Mesangial cell (primary cell): ENCODE results near the gene OR7G1. TPM values are rescaled to one million over a fixed set of nuclear protein-coding genes. Genes with fewer than 3 reads are reported as not detected.

Source experiments
- total RNA-seq: library from RNA; depleted of rRNA; stranded (reverse); fragments of >200 nt; gene quantifications from 2 replicates; pipeline ENCODE4 v1.2.3, GENCODE V29; 2015

OR7G1 gene, protein sequence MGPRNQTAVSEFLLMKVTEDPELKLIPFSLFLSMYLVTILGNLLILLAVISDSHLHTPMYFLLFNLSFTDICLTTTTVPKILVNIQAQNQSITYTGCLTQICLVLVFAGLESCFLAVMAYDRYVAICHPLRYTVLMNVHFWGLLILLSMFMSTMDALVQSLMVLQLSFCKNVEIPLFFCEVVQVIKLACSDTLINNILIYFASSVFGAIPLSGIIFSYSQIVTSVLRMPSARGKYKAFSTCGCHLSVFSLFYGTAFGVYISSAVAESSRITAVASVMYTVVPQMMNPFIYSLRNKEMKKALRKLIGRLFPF
- not detected in 2 replicates for total RNA-seq

DNA sequence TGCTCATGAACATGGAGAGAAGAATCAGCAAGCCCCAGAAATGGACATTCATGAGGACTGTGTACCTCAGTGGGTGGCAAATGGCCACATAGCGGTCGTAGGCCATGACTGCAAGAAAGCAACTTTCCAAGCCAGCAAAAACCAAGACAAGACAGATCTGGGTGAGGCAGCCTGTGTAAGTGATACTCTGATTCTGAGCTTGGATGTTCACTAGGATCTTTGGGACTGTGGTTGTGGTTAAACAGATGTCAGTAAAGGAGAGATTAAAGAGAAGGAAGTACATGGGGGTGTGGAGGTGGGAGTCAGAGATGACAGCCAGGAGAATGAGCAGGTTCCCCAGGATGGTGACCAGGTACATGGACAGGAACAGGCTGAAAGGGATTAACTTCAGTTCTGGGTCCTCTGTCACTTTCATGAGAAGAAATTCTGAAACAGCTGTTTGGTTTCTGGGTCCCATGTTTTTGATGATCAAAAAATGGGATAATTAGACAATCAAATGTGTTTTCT is at the start of gene OR7G1:
Gene OR7G1, minus strand, starts transcription at position 457 of the 507 bp plus-strand sequence. Its CDS starts 0 bp downstream, at position 457.

DNA sequence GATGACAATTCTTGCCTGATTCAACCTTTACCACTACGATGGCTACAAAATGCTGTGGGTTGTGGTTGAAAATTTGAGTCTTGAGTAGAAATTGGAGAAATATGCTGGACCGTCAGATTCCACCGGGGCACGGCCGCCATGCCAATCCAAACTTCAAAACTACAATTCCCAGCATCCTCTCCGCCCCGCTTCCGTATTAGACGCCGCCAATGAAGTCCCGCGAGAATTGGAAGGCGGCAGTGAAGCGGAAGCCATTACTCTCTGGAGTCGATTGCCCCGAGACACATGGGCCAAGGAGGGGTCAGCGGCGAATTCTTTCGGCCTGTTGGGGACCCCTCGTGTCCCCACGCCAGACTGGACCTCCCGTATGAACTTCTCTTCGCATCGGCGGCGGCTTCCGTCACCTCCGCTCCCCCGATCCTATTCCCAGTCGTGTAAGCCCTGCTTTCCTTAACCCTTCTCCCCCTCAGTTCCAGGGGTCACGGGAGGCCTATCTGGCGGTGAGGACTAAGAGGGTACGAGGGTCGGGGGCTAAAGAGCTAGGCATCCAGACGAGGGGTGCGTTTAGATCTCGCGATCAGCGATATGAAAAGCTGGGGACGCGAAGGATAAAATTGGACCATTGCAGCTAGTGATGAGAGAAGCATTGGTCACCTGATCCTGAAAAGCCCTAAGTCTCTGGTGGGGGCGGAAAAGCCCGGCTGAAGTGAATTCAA is 24.8 kb upstream of the OR7G1 start, which contains the start of gene ZNF317:
Gene ZNF317, plus strand, starts transcription at position 239 of the 716 bp plus-strand sequence. CDS start 15,620 bp downstream, outside the sequence.

DNA sequence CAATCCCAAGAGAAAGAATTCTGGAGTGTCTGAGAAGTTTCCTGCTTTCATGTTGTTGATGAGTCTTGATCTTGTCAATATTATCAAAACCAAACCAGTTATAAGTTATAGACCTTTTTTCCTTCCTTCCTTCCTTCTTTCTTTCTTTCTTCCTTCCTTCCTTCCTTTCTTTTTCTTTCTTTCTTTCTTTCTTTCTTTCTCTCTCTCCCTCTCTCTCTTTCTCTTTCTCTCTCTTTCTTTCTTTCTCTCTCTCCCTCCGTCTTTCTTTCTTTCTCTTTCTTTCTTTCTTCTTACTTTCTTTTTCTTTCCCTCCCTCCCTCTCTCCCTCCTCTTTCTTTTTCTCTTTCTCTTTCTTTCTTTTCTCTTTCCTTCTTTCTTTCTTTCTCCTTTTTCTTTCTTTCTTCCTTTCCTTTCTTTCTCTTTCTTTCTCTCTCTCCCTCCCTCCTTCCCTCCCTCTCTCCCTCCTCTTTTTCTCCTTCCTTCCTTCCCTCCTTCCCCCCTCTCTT is 11.4 kb upstream of the OR7G1 start, which contains the start of gene OR7G3:
Gene OR7G3, minus strand, starts transcription at position 51 of the 506 bp plus-strand sequence. Its CDS starts 0 bp downstream, at position 51.

DNA sequence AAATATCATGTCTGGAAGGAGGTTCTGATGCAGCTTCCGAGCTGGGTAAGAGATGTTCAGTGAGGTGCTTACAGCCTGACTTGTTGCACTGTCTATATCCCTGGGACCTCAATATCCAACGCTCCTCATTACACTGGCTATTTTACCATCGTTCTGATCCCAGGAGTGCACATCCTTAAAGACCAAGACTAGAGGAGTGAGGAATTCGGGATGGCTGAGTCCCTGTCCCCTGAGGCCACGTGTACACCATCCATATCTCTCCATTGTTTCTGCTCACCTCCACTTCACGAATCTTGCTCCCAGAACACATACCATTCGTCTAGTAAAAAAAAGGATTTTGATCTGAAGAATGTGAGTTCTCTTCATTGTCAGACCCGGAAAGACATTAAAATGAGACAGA is 8.2 kb downstream of the OR7G1 start, which contains the start of gene OR7G2:
Gene OR7G2, minus strand, starts transcription at position 101 of the 400 bp plus-strand sequence. CDS start 4,232 bp downstream, outside the sequence.

DNA sequence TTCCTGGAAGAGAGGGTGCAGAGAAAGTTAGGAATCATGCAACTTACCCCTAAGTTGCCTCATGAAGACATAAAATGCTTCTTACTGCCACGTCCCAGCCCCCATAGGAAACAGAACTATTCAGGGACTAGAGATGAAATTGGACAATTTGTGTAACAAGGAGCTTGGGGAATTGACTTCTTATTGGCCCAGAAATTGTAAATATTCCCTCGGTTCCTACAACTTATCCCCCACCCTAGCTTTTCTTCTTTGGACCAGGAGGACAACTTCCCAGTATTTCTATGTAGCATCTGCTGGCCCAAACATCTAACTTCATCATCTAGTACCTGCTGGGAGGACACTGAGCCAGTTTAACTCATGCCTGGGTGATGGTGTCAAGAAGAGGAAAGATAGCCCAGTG is 28.8 kb downstream of the OR7G1 start, which contains the start of gene OR1M1:
Gene OR1M1, plus strand, starts transcription at position 301 of the 400 bp plus-strand sequence. CDS start 6,184 bp downstream, outside the sequence.

Other genes starting within 250 kb of the OR7G1 start
- under 0.01 TPM in 1 of 2 replicates, not detected in the other for gene MUC16, start 105.4 kb downstream of the OR7G1 start, total RNA-seq
- gene OR1M1, start 28.7 kb downstream of the OR7G1 start, total RNA-seq, result not detected in 2 replicates
- gene OR7G2, start 8.3 kb downstream of the OR7G1 start, total RNA-seq, result not detected in 2 replicates
- not detected in 2 replicates for gene OR7G3, start 11.2 kb upstream of the OR7G1 start, total RNA-seq
- gene ZNF317, start 24.6 kb upstream of the OR7G1 start, total RNA-seq, result 9.6 and 16.0 TPM in 2 replicates
- 0.51 TPM in 1 of 2 replicates, not detected in the other for gene OR7D2, start 63.2 kb upstream of the OR7G1 start, total RNA-seq
- gene OR7D4, start 103.8 kb upstream of the OR7G1 start, total RNA-seq, result not detected in 2 replicates
- not detected in 2 replicates for gene OR7E24, start 135.2 kb upstream of the OR7G1 start, total RNA-seq
- gene ZNF699, start 194.1 kb upstream of the OR7G1 start, total RNA-seq, result 8.5 and 10.5 TPM in 2 replicates
- 2.1 and 8.2 TPM in 2 replicates for gene ZNF559, start 208.4 kb upstream of the OR7G1 start, total RNA-seq
- gene ZNF177, start 247.2 kb upstream of the OR7G1 start, total RNA-seq, result 0.81 and 3.2 TPM in 2 replicates